A673 (cell line): Measurements from ENCODE around the gene DCAKD. TPM values are rescaled to one million over a fixed set of nuclear protein-coding genes. Genes with fewer than 3 reads are reported as not detected.

Experiments
- BruUV-seq: library from RNA; stranded (reverse); fragments of 400-500 nt; replicated peaks from 2 replicates; lab custom pipeline; 2021; lab: Mats Ljungman, UMichigan
- CTCF ChIA-PET: fragments of 300-600 bp; sonication (Branson Sonifier 250); formaldehyde crosslinking; loops from one replicate; lab custom pipeline; 2022; ENCODE audit warnings: antibody characterized with exemption; lab: Charles Lee
- POLR2A ChIA-PET: fragments of 300-600 bp; sonication (Branson Sonifier 250); formaldehyde crosslinking; loops from one replicate; lab custom pipeline; 2022; ENCODE audit warnings: antibody characterized with exemption; ENCODE audit not compliant: low non-redundant PET; lab: Charles Lee
- DNase-seq: peaks from one replicate; pipeline ENCODE4 v3.0.0-alpha.2; 2015; ENCODE audit warnings: low spot score
- H3K27ac ChIP-seq: fragments of 200-600 bp; sonication (generic); 2 replicates; pipeline ENCODE4 v1.5.1; 2016; ENCODE audit warnings: mixed run types, low read depth, mild to moderate bottlenecking, mixed read lengths, antibody characterized with exemption, low read length; ENCODE audit not compliant: poor library complexity, severe bottlenecking
- H3K27me3 ChIP-seq: fragments of 200-600 bp; sonication (generic); replicated peaks from 2 replicates; pipeline ENCODE4 v1.6.1; 2017; ENCODE audit warnings: mixed run types, low read depth, mild to moderate bottlenecking, mixed read lengths, antibody characterized with exemption, low read length; ENCODE audit not compliant: insufficient read depth, poor library complexity
- H3K36me3 ChIP-seq: fragments of 200-600 bp; sonication (generic); 2 replicates; pipeline ENCODE4 v1.6.1; 2016; ENCODE audit warnings: mixed run types, mild to moderate bottlenecking, mixed read lengths, antibody characterized with exemption, low read length; ENCODE audit not compliant: insufficient read depth, poor library complexity, severe bottlenecking
- H3K4me1 ChIP-seq: fragments of 200-600 bp; sonication (generic); 2 replicates; pipeline ENCODE4 v1.6.1; 2017; ENCODE audit warnings: mixed run types, mild to moderate bottlenecking, mixed read lengths, antibody characterized with exemption, low read length; ENCODE audit not compliant: insufficient read depth, poor library complexity, severe bottlenecking
- H3K4me3 ChIP-seq: fragments of 200-600 bp; sonication (generic); 2 replicates; pipeline ENCODE4 v1.5.1; 2016; ENCODE audit warnings: low read depth, mixed run types, mild to moderate bottlenecking, mixed read lengths, low read length; ENCODE audit not compliant: poor library complexity, severe bottlenecking
- H3K9me3 ChIP-seq: fragments of 200-600 bp; sonication (generic); 2 replicates; pipeline ENCODE4 v1.6.1; 2016; ENCODE audit warnings: mixed run types, low read depth, mild to moderate bottlenecking, mixed read lengths, antibody characterized with exemption, low read length; ENCODE audit not compliant: poor library complexity, severe bottlenecking
- CTCF ChIP-seq: fragments of 300-800, 200-600 bp; sonication (generic); conservative IDR thresholded peaks from 2 replicates; pipeline ENCODE4 v1.5.1; 2017; ENCODE audit warnings: low read depth, mild to moderate bottlenecking, antibody characterized with exemption, low read length, moderate library complexity, mixed read lengths
- EZH2 ChIP-seq: fragments of 200-600 bp; sonication (generic); IDR thresholded peaks from 2 replicates; pipeline ENCODE4 v1.6.1; 2017; ENCODE audit warnings: borderline replicate concordance, low read depth, mild to moderate bottlenecking, mixed read lengths, antibody characterized with exemption, low read length; ENCODE audit not compliant: poor library complexity, severe bottlenecking
- intact Hi-C: fragments of 100-400 bp; cut with micrococcal nuclease; formaldehyde crosslinking; loops from one replicate; pipeline ENCODE4 v1.10.0; 2022; ENCODE audit not compliant: unreplicated experiment
- total RNA-seq: library from RNA; stranded (reverse); gene quantifications from 2 replicates; pipeline ENCODE4 v1.2.3, GENCODE V29; 2021

DCAKD gene
- total RNA-seq, 1 experiment from 2014 or later: 19.1 TPM

- no peak for DNase-seq
- no peak for TF ChIP-seq CTCF
- no peak for TF ChIP-seq EZH2
- H3K27me3 ChIP-seq: no peaks in the 10 kb centered on the region
- peaks cover 9% of the 10 kb centered on the region for H3K4me1 ChIP-seq
- BruUV-seq: no TSS peak
- H3K4me3 ChIP-seq: no peak overlapping the region
- intact Hi-C loops: no loop called here
- no peak overlapping the region for H3K27ac ChIP-seq
- peaks cover 7% of the 10 kb centered on the region for H3K36me3 ChIP-seq
- POLR2A ChIA-PET: no interaction called here
- CTCF ChIA-PET: interaction anchor here (0.6 kb wide), 1 partner anchor 28 kb away, joined by 3 read pairs; no protein-coding TSS in a partner anchor
- H3K9me3 ChIP-seq: no peaks in the 10 kb centered on the region
Observed at GRCh38 chr17:45070809-45071208, 19.4 kb upstream of the DCAKD start.

DNA sequence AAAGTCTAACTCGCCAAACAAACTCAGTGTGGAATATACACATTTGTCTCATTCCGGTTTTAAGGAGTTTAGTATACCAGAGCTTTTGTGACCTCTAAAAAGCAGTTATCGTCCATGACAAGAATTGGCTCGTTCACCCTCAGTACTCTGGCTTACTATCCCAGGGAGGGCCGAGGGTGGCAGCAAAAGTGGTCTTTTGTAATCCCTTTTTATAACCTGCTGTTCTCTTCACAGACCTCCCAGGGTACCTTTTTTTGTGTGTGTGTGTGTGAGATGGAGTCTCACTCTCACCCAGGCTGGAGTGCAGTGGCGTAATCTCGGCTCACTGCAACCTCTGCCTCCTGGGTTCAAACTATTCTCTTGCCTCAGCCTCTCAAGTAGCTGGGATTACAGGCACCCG lies 18.6 kb upstream of the DCAKD start:
- no TSS peak for BruUV-seq
- no peak overlapping the region for H3K4me3 ChIP-seq
- H3K27me3 ChIP-seq: no peaks in the 10 kb centered on the region
- intact Hi-C loops: no loop called here
- H3K9me3 ChIP-seq: no peaks in the 10 kb centered on the region
- CTCF ChIA-PET: no interaction called here
- no peak for TF ChIP-seq EZH2
- no peak for TF ChIP-seq CTCF
- H3K4me1 ChIP-seq: peaks cover 9% of the 10 kb centered on the region
- H3K36me3 ChIP-seq: peaks cover 7% of the 10 kb centered on the region
- H3K27ac ChIP-seq: no peak overlapping the region
- DNase-seq: no peak
- POLR2A ChIA-PET: interaction anchor here (0.6 kb wide), 1 partner anchor 455 kb away, joined by 3 read pairs; no protein-coding TSS in a partner anchor

- Histone ChIP-seq H3K27me3 (no peaks in the 10 kb centered on the region), H3K36me3 (peaks cover 7% of the 10 kb centered on the region), H3K27ac (no peak overlapping the region), H3K4me3 (no peak overlapping the region), H3K9me3 (no peaks in the 10 kb centered on the region), H3K4me1 (peaks cover 1% of the 10 kb centered on the region)
- no TSS peak for BruUV-seq
- intact Hi-C loops: no loop called here
- DNase-seq: no peak
- POLR2A ChIA-PET: interaction anchor here (0.6 kb wide), 1 partner anchor 379 kb away, joined by 3 read pairs; no protein-coding TSS in a partner anchor
- CTCF ChIA-PET: no interaction called here
- TF ChIP-seq CTCF (no peak), EZH2 (no peak)
Observed at GRCh38 chr17:45067637-45068036, 16.2 kb upstream of the DCAKD start.
